ENCODE measurements around the gene IZUMO2. TPM values are rescaled to one million over a fixed set of nuclear protein-coding genes. Genes with fewer than 3 reads are reported as not detected.

IZUMO2 gene
- polyA plus RNA-seq, 1 experiment, result not detected

Other genes starting within 250 kb of the IZUMO2 start
- gene ATF5, start 234.1 kb downstream of the IZUMO2 start, polyA plus RNA-seq (2011; rRNA removed), result 6.3 and 6.8 TPM in 2 replicates
- gene NUP62, start 233.8 kb downstream of the IZUMO2 start, polyA plus RNA-seq (2011; rRNA removed), result 12.4 and 16.9 TPM in 2 replicates
- gene SIGLEC11, start 202.1 kb downstream of the IZUMO2 start, polyA plus RNA-seq (2011; rRNA removed), result not detected in 2 replicates
- gene VRK3, start 137.9 kb downstream of the IZUMO2 start, polyA plus RNA-seq (2011; rRNA removed), result 22.5 and 24.7 TPM in 2 replicates
- gene ZNF473, start 137.3 kb downstream of the IZUMO2 start, polyA plus RNA-seq (2011; rRNA removed), result 6.2 and 6.5 TPM in 2 replicates
- not detected in 2 replicates for gene MYH14, start 40.3 kb upstream of the IZUMO2 start, polyA plus RNA-seq (2011; rRNA removed)
- not detected in 2 replicates for gene KCNC3, start 166.1 kb upstream of the IZUMO2 start, polyA plus RNA-seq (2011; rRNA removed)
- 0.10 and 0.16 TPM in 2 replicates for gene NAPSA, start 202.4 kb upstream of the IZUMO2 start, polyA plus RNA-seq (2011; rRNA removed)
- 23.7 and 32.5 TPM in 2 replicates for gene NR1H2, start 213.2 kb upstream of the IZUMO2 start, polyA plus RNA-seq (2011; rRNA removed)
- gene POLD1, start 221.1 kb upstream of the IZUMO2 start, polyA plus RNA-seq (2011; rRNA removed), result 5.1 and 6.2 TPM in 2 replicates